Lower leg skin (tissue), 4 donors: ENCODE measurements around the gene BNC2. TPM values are rescaled to one million over a fixed set of nuclear protein-coding genes. Genes with fewer than 3 reads are reported as not detected.

ENCODE experiments used
- DNase-seq, 2 donors: peaks; one replicate each; pipeline ENCODE4 v3.0.0-alpha.2; 2019; ENCODE audit warnings: low spot score in 2 of 2
- H3K4me3 ChIP-seq: fragments of 200-600 bp; sonication (generic); 2 replicates; pipeline ENCODE4 v1.5.1; 2017; ENCODE audit warnings: mild to moderate bottlenecking, low read depth; ENCODE audit not compliant: poor library complexity, severe bottlenecking
- CTCF ChIP-seq, 3 donors: fragments of 450-650 bp; IDR thresholded peaks; one replicate each; pipeline ENCODE4 v1.5.1; 2016; ENCODE audit warnings: antibody characterized with exemption in 3 of 3, mild to moderate bottlenecking in 3 of 3, moderate library complexity in 2 of 3
- POLR2A ChIP-seq, 2 donors: fragments of 450-650 bp; IDR thresholded peaks; one replicate each; pipeline ENCODE4 v1.6.1; 2016 to 2017; ENCODE audit warnings: antibody characterized with exemption in 2 of 2, mild to moderate bottlenecking in 1 of 2, moderate library complexity in 1 of 2
- WGBS, 2 donors: methylation state at CpG; one replicate each; pipeline ENCODE4 v1.1.5; 2018; 5-methylcytosine and 5-hydroxymethylcytosine counted together
- intact Hi-C: fragments of 100-400 bp; cut with DNase I; formaldehyde crosslinking; loops from one replicate; pipeline ENCODE4 v1.15.0; 2023; ENCODE audit warnings: low total_unique reads
- total RNA-seq, 4 donors: library from RNA; depleted of rRNA; stranded (reverse); fragments of >200 nt; gene quantifications; one replicate each; pipeline ENCODE4 v1.1.0, GENCODE V29; 2016

The BNC2 gene
- total RNA-seq, 4 donors from 2014 or later: 1.7 to 8.5 (median 3.7) TPM

- H3K4me3 ChIP-seq: no peak overlapping the region
- DNase-seq: no peak
- intact Hi-C loops: no loop called here
- WGBS, 2 donors: 57 to 61% methylated on average over 1 of the region's 1 CpG
- TF ChIP-seq CTCF (IDR thresholded peaks at IDR 0.05) (no peak), POLR2A (IDR thresholded peaks at IDR 0.05) (no peak)
Observed at GRCh38 chr9:16551692-16552091, 318.8 kb downstream of the BNC2 start.

GRCh38 chr9:16545639-16546038 lies 324.8 kb downstream of the BNC2 start:
- 88 to 92% methylated on average over 3 of the region's 3 CpGs for WGBS, 2 donors
- DNase-seq: no peak
- H3K4me3 ChIP-seq: no peak overlapping the region
- TF ChIP-seq POLR2A (IDR thresholded peaks at IDR 0.05): no peak
- TF ChIP-seq CTCF (IDR thresholded peaks at IDR 0.05): no peak
- intact Hi-C loops: no loop called here

- 84 to 88% methylated on average over 1 of the region's 1 CpG for WGBS, 2 donors
- no peak for DNase-seq
- intact Hi-C loops: no loop called here
- TF ChIP-seq POLR2A (IDR thresholded peaks at IDR 0.05): no peak
- no peak for TF ChIP-seq CTCF (IDR thresholded peaks at IDR 0.05)
- H3K4me3 ChIP-seq: no peak overlapping the region
Observed at GRCh38 chr9:16544842-16545241, 325.6 kb downstream of the BNC2 start.

GRCh38 chr9:16543686-16544085 lies 326.8 kb downstream of the BNC2 start:
- H3K4me3 ChIP-seq: no peak overlapping the region
- 85 to 92% methylated on average over 3 of the region's 3 CpGs for WGBS, 2 donors
- intact Hi-C loops: no loop called here
- no peak for DNase-seq
- TF ChIP-seq CTCF (IDR thresholded peaks at IDR 0.05) (no peak), POLR2A (IDR thresholded peaks at IDR 0.05) (no peak)

- intact Hi-C loops: no loop called here
- 84 to 86% methylated on average over 3 of the region's 3 CpGs for WGBS, 2 donors
- no peak for TF ChIP-seq POLR2A (IDR thresholded peaks at IDR 0.05)
- TF ChIP-seq CTCF (IDR thresholded peaks at IDR 0.05): no peak
Observed at GRCh38 chr9:16543225-16543624, 327.2 kb downstream of the BNC2 start.

GRCh38 chr9:16542290-16542689 lies 328.2 kb downstream of the BNC2 start:
- DNase-seq: no peak
- TF ChIP-seq POLR2A (IDR thresholded peaks at IDR 0.05): no peak
- TF ChIP-seq CTCF (IDR thresholded peaks at IDR 0.05): no peak
- 71 to 79% methylated on average over 1 of the region's 1 CpG for WGBS, 2 donors
- intact Hi-C loops: no loop called here
- H3K4me3 ChIP-seq: no peak overlapping the region

More at GRCh38 chr9:16543225-16543624, 327.2 kb downstream of the BNC2 start:
- H3K4me3 ChIP-seq: no peak overlapping the region
- DNase-seq: no peak
